Stimulated activated effector memory CD8-positive, alpha-beta T cell treated with anti-CD3 and anti-CD28 coated beads, Interleukin-12 subunit alpha, Interleukin-12 subunit beta, amount 100 ng/mL, for 72 hours (primary cell): ENCODE data around the gene SYCP2.
A peak's percentile ranks its signal among the peaks of the same experiment; 100 is the strongest.

ENCODE experiments used
- ATAC-seq: fragments of 150-1000 bp; cut with Tn5 transposase; 2 replicates; pipeline ENCODE4 v1.10.0; 2021
- DNase-seq, 2 donors: peaks; one replicate each; pipeline ENCODE4 v3.0.0; 2021 to 2022; ENCODE audit warnings: low spot score in 2 of 2
- H3K27ac Mint-ChIP-seq: one replicate; pipeline ENCODE4 v1.8.0; 2022; ENCODE audit warnings: mild to moderate bottlenecking, mixed read lengths
- H3K36me3 Mint-ChIP-seq: one replicate; pipeline ENCODE4 v1.8.0; 2022; ENCODE audit warnings: mild to moderate bottlenecking, mixed read lengths
- H3K4me1 Mint-ChIP-seq: one replicate; pipeline ENCODE4 v1.8.0; 2022; ENCODE audit warnings: mixed read lengths
- H3K4me3 Mint-ChIP-seq: one replicate; pipeline ENCODE4 v1.8.0; 2022; ENCODE audit warnings: mild to moderate bottlenecking, mixed read lengths
- H3K9me3 Mint-ChIP-seq: one replicate; pipeline ENCODE4 v1.8.0; 2022; ENCODE audit warnings: mixed read lengths

The SYCP2 gene

GRCh38 chr20:59948828-59949720 is 15.6 kb upstream of the SYCP2 start:
- Mint-ChIP-seq H3K9me3 (no peaks in the 10 kb centered on the region), H3K36me3 (peaks cover 21% of the 10 kb centered on the region), H3K27ac (peak overlapping the region; percentile 91), H3K4me3 (peak overlapping the region; percentile 23), H3K4me1 (peaks cover 8% of the 10 kb centered on the region)
- DNase-seq (no peak), ATAC-seq (peak; percentile 62)

- Mint-ChIP-seq H3K27ac (peak overlapping the region; percentile 91), H3K9me3 (no peaks in the 10 kb centered on the region), H3K36me3 (peaks cover 30% of the 10 kb centered on the region), H3K4me1 (peaks cover 8% of the 10 kb centered on the region), H3K4me3 (no peak overlapping the region)
- DNase-seq = no peak
- ATAC-seq = no peak
Measured at GRCh38 chr20:59948212-59948611, 14.8 kb upstream of the SYCP2 start.

- peaks cover 8% of the 10 kb centered on the region for H3K4me1 Mint-ChIP-seq
- peaks cover 38% of the 10 kb centered on the region for H3K36me3 Mint-ChIP-seq
- no peak overlapping the region for H3K27ac Mint-ChIP-seq
- DNase-seq = no peak
- no peak overlapping the region for H3K4me3 Mint-ChIP-seq
- ATAC-seq = no peak
- no peaks in the 10 kb centered on the region for H3K9me3 Mint-ChIP-seq
Measured at GRCh38 chr20:59947376-59947775, 13.9 kb upstream of the SYCP2 start.

GRCh38 chr20:59945731-59946130 is 12.3 kb upstream of the SYCP2 start:
- ATAC-seq = no peak
- DNase-seq = no peak
- peaks cover 43% of the 10 kb centered on the region for H3K36me3 Mint-ChIP-seq
- H3K27ac Mint-ChIP-seq = no peak overlapping the region
- H3K9me3 Mint-ChIP-seq = no peaks in the 10 kb centered on the region
- peaks cover 18% of the 10 kb centered on the region for H3K4me1 Mint-ChIP-seq
- H3K4me3 Mint-ChIP-seq = no peak overlapping the region

- Mint-ChIP-seq H3K27ac (no peak overlapping the region), H3K4me3 (no peak overlapping the region), H3K9me3 (no peaks in the 10 kb centered on the region), H3K36me3 (peaks cover 43% of the 10 kb centered on the region), H3K4me1 (peaks cover 18% of the 10 kb centered on the region)
- ATAC-seq (no peak), DNase-seq (no peak)
Measured at GRCh38 chr20:59945175-59945574, 11.7 kb upstream of the SYCP2 start.

GRCh38 chr20:59944726-59945125 is 11.3 kb upstream of the SYCP2 start:
- ATAC-seq (no peak), DNase-seq (no peak)
- peaks cover 43% of the 10 kb centered on the region for H3K36me3 Mint-ChIP-seq
- peaks cover 18% of the 10 kb centered on the region for H3K4me1 Mint-ChIP-seq
- no peaks in the 10 kb centered on the region for H3K9me3 Mint-ChIP-seq
- H3K27ac Mint-ChIP-seq = peak overlapping the region; percentile 40
- H3K4me3 Mint-ChIP-seq = no peak overlapping the region

GRCh38 chr20:59942245-59942644 is 8.8 kb upstream of the SYCP2 start:
- ATAC-seq (no peak), DNase-seq (no peak)
- Mint-ChIP-seq H3K4me1 (peaks cover 21% of the 10 kb centered on the region), H3K36me3 (peaks cover 51% of the 10 kb centered on the region), H3K9me3 (no peaks in the 10 kb centered on the region), H3K27ac (no peak overlapping the region), H3K4me3 (peak overlapping the region; percentile 93)

- Mint-ChIP-seq H3K4me1 (peaks cover 21% of the 10 kb centered on the region), H3K36me3 (peaks cover 48% of the 10 kb centered on the region), H3K9me3 (no peaks in the 10 kb centered on the region), H3K4me3 (peak overlapping the region; percentile 93), H3K27ac (peak overlapping the region; percentile 97)
- DNase-seq = no peak
- no peak for ATAC-seq
Measured at GRCh38 chr20:59940956-59941294, 7.5 kb upstream of the SYCP2 start.

- Mint-ChIP-seq H3K36me3 (peaks cover 42% of the 10 kb centered on the region), H3K4me1 (peaks cover 21% of the 10 kb centered on the region)
- peak; percentile 98 for ATAC-seq
Measured at GRCh38 chr20:59940129-59940955, 6.9 kb upstream of the SYCP2 start, which contains the start of the genes FAM217B and PPP1R3D. FAM217B (plus strand) TSS chr20:59940389; CDS start chr20:59943944, 3,555 bp downstream. PPP1R3D (minus strand) TSS chr20:59940305; CDS start chr20:59939931, 374 bp downstream.

GRCh38 chr20:59939879-59940128 is 6.4 kb upstream of the SYCP2 start:
- no peaks in the 10 kb centered on the region for H3K9me3 Mint-ChIP-seq
- ATAC-seq = peak; percentile 41
- H3K36me3 Mint-ChIP-seq = peaks cover 37% of the 10 kb centered on the region

More at GRCh38 chr20:59940129-59940955, 6.9 kb upstream of the SYCP2 start, which contains the start of the genes FAM217B and PPP1R3D:
- no peaks in the 10 kb centered on the region for H3K9me3 Mint-ChIP-seq
- peak within 1 kb of the TSS; percentile 97 for H3K27ac Mint-ChIP-seq
- peak; percentile 85 to 92 for DNase-seq
- H3K4me3 Mint-ChIP-seq = peak within 1 kb of the TSS; percentile 93

GRCh38 chr20:59939052-59939878 is 5.8 kb upstream of the SYCP2 start:
- no peaks in the 10 kb centered on the region for H3K9me3 Mint-ChIP-seq
- ATAC-seq (no peak), DNase-seq (no peak)
- H3K27ac Mint-ChIP-seq = peak overlapping the region; percentile 32
- peaks cover 33% of the 10 kb centered on the region for H3K36me3 Mint-ChIP-seq
- peaks cover 21% of the 10 kb centered on the region for H3K4me1 Mint-ChIP-seq
- peak overlapping the region; percentile 93 for H3K4me3 Mint-ChIP-seq

More at GRCh38 chr20:59939879-59940128, 6.4 kb upstream of the SYCP2 start:
- no peak for DNase-seq
- H3K4me3 Mint-ChIP-seq = peak overlapping the region; percentile 93
- H3K27ac Mint-ChIP-seq = peak overlapping the region; percentile 97
- H3K4me1 Mint-ChIP-seq = peaks cover 21% of the 10 kb centered on the region

GRCh38 chr20:59938696-59939051 is 5.2 kb upstream of the SYCP2 start:
- ATAC-seq = no peak
- H3K4me1 Mint-ChIP-seq = peaks cover 21% of the 10 kb centered on the region
- no peaks in the 10 kb centered on the region for H3K9me3 Mint-ChIP-seq
- H3K4me3 Mint-ChIP-seq = peak overlapping the region; percentile 93
- peaks cover 30% of the 10 kb centered on the region for H3K36me3 Mint-ChIP-seq
- peak overlapping the region; percentile 32 for H3K27ac Mint-ChIP-seq
- no peak for DNase-seq

- H3K9me3 Mint-ChIP-seq = no peaks in the 10 kb centered on the region
- DNase-seq (no peak), ATAC-seq (no peak)
- H3K27ac Mint-ChIP-seq = no peak overlapping the region
- H3K4me1 Mint-ChIP-seq = peaks cover 21% of the 10 kb centered on the region
- peak overlapping the region; percentile 93 for H3K4me3 Mint-ChIP-seq
- peaks cover 26% of the 10 kb centered on the region for H3K36me3 Mint-ChIP-seq
Measured at GRCh38 chr20:59938221-59938620, 4.8 kb upstream of the SYCP2 start.

- Mint-ChIP-seq H3K4me1 (peaks cover 21% of the 10 kb centered on the region), H3K9me3 (no peaks in the 10 kb centered on the region), H3K27ac (no peak overlapping the region), H3K36me3 (peaks cover 15% of the 10 kb centered on the region), H3K4me3 (no peak overlapping the region)
- DNase-seq (no peak), ATAC-seq (no peak)
Measured at GRCh38 chr20:59937150-59937549, 3.7 kb upstream of the SYCP2 start.

GRCh38 chr20:59936409-59936808 is 3.0 kb upstream of the SYCP2 start:
- no peaks in the 10 kb centered on the region for H3K9me3 Mint-ChIP-seq
- peaks cover 13% of the 10 kb centered on the region for H3K36me3 Mint-ChIP-seq
- peaks cover 16% of the 10 kb centered on the region for H3K4me1 Mint-ChIP-seq
- no peak overlapping the region for H3K27ac Mint-ChIP-seq
- ATAC-seq = no peak
- DNase-seq = no peak
- no peak overlapping the region for H3K4me3 Mint-ChIP-seq
